Parathyroid adenoma (tissue), 2 donors: ENCODE data around the gene MDM2.

Source experiments
- H2AFZ ChIP-seq: fragments of 300-600 bp; sonication (generic); one replicate; pipeline ENCODE4 v1.7.0; 2017; ENCODE audit warnings: antibody characterized with exemption, mild to moderate bottlenecking
- H3K27ac ChIP-seq: fragments of 300-600 bp; sonication (generic); one replicate; pipeline ENCODE4 v1.7.0; 2017
- H3K27me3 ChIP-seq: fragments of 300-600 bp; sonication (generic); one replicate; pipeline ENCODE4 v1.7.0; 2017; ENCODE audit warnings: low read length; ENCODE audit not compliant: control insufficient read depth, insufficient read depth
- H3K36me3 ChIP-seq: fragments of 300-600 bp; sonication (generic); one replicate; pipeline ENCODE4 v1.7.0; 2017; ENCODE audit warnings: low read length; ENCODE audit not compliant: control insufficient read depth, insufficient read depth
- H3K4me1 ChIP-seq: fragments of 300-600 bp; sonication (generic); one replicate; pipeline ENCODE4 v1.7.0; 2017; ENCODE audit warnings: control low read depth
- H3K4me2 ChIP-seq: fragments of 300-600 bp; sonication (generic); one replicate; pipeline ENCODE4 v1.7.0; 2017; ENCODE audit warnings: low read length
- H3K4me3 ChIP-seq: fragments of 300-600 bp; sonication (generic); one replicate; pipeline ENCODE4 v1.7.0; 2017; ENCODE audit warnings: low read depth, low read length
- H3K79me2 ChIP-seq: fragments of 300-600 bp; sonication (generic); one replicate; pipeline ENCODE4 v1.7.0; 2017; ENCODE audit warnings: control low read depth
- H3K9ac ChIP-seq: fragments of 300-600 bp; sonication (generic); one replicate; pipeline ENCODE4 v1.7.0; 2017; ENCODE audit warnings: mild to moderate bottlenecking
- H3K9me3 ChIP-seq: fragments of 300-600 bp; sonication (generic); one replicate; pipeline ENCODE4 v1.7.0; 2017; ENCODE audit warnings: low read length; ENCODE audit not compliant: control insufficient read depth
- TF ChIP-seq, protein P1 (sequence below): fragments of 300-600 bp; sonication (generic); IDR thresholded peaks from one replicate; pipeline ENCODE4 v1.7.0; 2017; ENCODE audit warnings: antibody characterized with exemption, mild to moderate bottlenecking
- donor health status: primary hyperparathyroidism.

Gene MDM2

DNA sequence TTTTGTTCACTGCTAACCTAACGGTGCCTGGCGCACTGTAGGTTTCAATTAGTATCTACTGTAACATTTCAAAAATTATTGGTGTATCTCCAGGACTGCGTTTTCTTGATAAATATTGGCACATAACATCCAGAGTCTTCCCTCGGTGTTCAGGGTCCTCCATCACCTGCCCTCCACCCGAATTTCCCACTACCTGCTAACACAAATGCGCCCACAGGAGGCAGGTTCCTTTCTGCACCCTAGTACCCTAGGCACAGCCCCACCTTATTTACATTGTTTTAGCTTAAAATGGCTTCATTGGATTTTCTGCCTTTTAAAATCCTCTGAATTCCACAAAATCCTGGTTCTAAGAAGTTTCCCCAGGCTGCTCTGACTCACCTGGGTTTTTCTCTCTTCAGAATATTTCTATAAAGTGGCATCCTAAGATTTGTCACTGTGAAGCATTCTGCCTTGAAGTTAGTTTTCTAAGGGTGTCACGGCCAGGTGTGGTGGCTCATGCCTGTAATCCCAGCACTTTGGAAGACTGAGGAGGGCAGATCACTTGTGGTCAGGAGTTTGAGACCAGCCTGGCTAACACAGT, 86.4 kb downstream of the MDM2 start:
- TF ChIP-seq, protein P1, sequence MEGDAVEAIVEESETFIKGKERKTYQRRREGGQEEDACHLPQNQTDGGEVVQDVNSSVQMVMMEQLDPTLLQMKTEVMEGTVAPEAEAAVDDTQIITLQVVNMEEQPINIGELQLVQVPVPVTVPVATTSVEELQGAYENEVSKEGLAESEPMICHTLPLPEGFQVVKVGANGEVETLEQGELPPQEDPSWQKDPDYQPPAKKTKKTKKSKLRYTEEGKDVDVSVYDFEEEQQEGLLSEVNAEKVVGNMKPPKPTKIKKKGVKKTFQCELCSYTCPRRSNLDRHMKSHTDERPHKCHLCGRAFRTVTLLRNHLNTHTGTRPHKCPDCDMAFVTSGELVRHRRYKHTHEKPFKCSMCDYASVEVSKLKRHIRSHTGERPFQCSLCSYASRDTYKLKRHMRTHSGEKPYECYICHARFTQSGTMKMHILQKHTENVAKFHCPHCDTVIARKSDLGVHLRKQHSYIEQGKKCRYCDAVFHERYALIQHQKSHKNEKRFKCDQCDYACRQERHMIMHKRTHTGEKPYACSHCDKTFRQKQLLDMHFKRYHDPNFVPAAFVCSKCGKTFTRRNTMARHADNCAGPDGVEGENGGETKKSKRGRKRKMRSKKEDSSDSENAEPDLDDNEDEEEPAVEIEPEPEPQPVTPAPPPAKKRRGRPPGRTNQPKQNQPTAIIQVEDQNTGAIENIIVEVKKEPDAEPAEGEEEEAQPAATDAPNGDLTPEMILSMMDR = no peak
- no peaks in the 10 kb centered on the region for H3K9me3 ChIP-seq
- H3K4me2 ChIP-seq = no peak overlapping the region
- no peaks in the 10 kb centered on the region for H3K4me1 ChIP-seq
- H2AFZ ChIP-seq = no peak overlapping the region
- H3K79me2 ChIP-seq = no peaks in the 10 kb centered on the region
- no peak overlapping the region for H3K9ac ChIP-seq
- H3K36me3 ChIP-seq = no peaks in the 10 kb centered on the region
- H3K4me3 ChIP-seq = no peak overlapping the region
- no peaks in the 10 kb centered on the region for H3K27me3 ChIP-seq
- H3K27ac ChIP-seq = no peak overlapping the region

DNA sequence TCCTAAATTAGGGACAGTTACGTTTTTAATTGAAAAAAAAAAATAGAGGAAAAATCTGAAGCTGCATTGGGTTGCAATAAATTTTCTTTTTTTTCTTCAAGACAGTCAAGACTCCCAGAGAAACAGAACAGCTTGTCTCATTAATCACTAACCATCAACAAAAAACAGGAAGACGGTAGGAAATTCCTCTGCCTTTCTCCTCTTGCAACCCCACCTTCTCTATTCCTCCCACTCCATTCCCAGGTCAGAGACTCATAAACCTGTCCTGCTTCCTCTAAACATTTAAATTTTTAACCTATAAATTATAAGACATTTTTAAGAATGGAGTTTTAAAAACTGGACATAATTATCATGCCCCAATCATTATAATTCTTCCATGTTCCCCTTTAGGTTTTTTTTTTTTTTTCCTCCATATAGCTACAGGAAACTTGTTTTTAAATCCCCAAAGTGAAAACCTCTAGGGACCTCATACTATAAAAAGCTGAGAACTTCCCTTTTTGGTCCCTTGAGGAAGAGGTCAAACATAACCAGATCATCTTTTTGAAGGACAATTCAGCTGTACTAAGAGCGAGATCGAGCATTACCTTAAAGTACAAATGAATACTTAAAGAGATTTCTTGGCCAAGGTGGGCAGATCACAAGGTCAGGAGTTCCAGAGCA, 89.0 kb downstream of the MDM2 start:
- Histone ChIP-seq H3K27me3 (no peaks in the 10 kb centered on the region), H3K9ac (no peak overlapping the region), H2AFZ (no peak overlapping the region), H3K4me3 (no peak overlapping the region), H3K79me2 (no peaks in the 10 kb centered on the region), H3K9me3 (no peaks in the 10 kb centered on the region), H3K27ac (no peak overlapping the region), H3K4me1 (no peaks in the 10 kb centered on the region), H3K36me3 (no peaks in the 10 kb centered on the region), H3K4me2 (no peak overlapping the region)
- TF ChIP-seq, protein P1 = no peak

DNA sequence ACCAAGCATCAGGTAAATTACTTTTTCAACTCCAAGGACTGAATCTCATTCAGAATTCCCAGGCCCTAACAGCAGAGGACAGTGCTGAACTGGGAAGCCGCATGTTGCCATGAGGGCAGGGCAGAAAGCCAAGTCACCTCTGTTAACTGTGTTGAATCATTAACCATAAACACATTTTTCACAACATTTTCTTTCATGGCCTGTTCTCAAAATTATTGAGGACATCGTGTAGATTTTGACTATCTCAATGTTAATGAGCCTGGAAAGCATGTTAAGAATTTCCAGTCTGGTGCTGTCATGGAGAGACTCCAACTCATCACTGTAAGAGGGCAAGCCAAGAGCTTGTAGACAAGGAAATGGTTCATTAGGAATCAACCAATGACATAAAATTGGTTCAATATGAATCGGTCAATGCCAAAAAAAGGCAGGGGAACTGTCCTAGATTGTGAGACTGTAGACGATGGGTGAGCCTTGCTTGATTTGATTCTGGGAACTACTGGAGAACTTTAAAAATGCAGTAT, 91.3 kb downstream of the MDM2 start:
- H3K4me3 ChIP-seq = no peak overlapping the region
- no peaks in the 10 kb centered on the region for H3K4me1 ChIP-seq
- TF ChIP-seq, protein P1 = no peak
- H3K4me2 ChIP-seq = no peak overlapping the region
- H2AFZ ChIP-seq = no peak overlapping the region
- H3K27me3 ChIP-seq = no peaks in the 10 kb centered on the region
- no peak overlapping the region for H3K9ac ChIP-seq
- H3K9me3 ChIP-seq = no peaks in the 10 kb centered on the region
- H3K36me3 ChIP-seq = no peaks in the 10 kb centered on the region
- H3K27ac ChIP-seq = no peak overlapping the region
- H3K79me2 ChIP-seq = no peaks in the 10 kb centered on the region

DNA sequence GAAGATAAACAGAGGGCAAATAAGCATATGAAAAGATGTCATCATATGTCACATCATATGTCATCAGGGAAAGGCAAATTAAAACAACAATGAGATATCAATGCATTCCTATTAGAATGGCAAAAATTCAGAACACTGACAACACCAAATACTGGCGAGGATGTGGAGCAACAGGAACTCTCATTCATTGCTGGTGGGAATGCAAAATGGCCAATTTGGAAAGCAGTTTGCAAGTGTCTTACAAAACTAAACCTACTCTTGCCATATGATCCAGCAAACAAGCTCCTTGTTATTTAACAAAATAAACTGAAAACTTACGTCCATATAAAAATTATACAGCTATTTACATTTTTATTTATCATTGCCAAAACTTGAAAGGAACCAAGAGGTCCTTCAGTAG, 92.3 kb downstream of the MDM2 start:
- no peaks in the 10 kb centered on the region for H3K79me2 ChIP-seq
- no peaks in the 10 kb centered on the region for H3K36me3 ChIP-seq
- no peak overlapping the region for H3K9ac ChIP-seq
- H3K4me2 ChIP-seq = no peak overlapping the region
- H3K4me1 ChIP-seq = no peaks in the 10 kb centered on the region
- H3K27ac ChIP-seq = no peak overlapping the region
- H3K27me3 ChIP-seq = no peaks in the 10 kb centered on the region
- no peaks in the 10 kb centered on the region for H3K9me3 ChIP-seq
- no peak overlapping the region for H3K4me3 ChIP-seq
- no peak overlapping the region for H2AFZ ChIP-seq
- TF ChIP-seq, protein P1 = no peak
